Cardiac fibroblast (primary cell): ENCODE data around the gene GPR21.

Experiments
- DNase-seq, 2 donors: peaks; one replicate each; pipeline versions ENCODE4 v3.0.0 to v3.0.0-alpha.2; 2010; ENCODE audit warnings: low read depth in 2 of 2
- H3K4me3 ChIP-seq, 2 donors: replicated peaks in 1 of 2; 1 replicate in 1 of 2; 2 replicates in 1 of 2; pipeline ENCODE4 v1.5.1; 2011; ENCODE audit warnings: low read depth in 2 of 2, low read length in 2 of 2, mild to moderate bottlenecking in 2 of 2, moderate library complexity in 1 of 2
- TF ChIP-seq, protein P1 (sequence below): IDR thresholded peaks from one replicate; pipeline ENCODE4 v1.5.1; 2011; ENCODE audit warnings: low read depth, mild to moderate bottlenecking, low read length, inconsistent platforms

The GPR21 gene

DNA sequence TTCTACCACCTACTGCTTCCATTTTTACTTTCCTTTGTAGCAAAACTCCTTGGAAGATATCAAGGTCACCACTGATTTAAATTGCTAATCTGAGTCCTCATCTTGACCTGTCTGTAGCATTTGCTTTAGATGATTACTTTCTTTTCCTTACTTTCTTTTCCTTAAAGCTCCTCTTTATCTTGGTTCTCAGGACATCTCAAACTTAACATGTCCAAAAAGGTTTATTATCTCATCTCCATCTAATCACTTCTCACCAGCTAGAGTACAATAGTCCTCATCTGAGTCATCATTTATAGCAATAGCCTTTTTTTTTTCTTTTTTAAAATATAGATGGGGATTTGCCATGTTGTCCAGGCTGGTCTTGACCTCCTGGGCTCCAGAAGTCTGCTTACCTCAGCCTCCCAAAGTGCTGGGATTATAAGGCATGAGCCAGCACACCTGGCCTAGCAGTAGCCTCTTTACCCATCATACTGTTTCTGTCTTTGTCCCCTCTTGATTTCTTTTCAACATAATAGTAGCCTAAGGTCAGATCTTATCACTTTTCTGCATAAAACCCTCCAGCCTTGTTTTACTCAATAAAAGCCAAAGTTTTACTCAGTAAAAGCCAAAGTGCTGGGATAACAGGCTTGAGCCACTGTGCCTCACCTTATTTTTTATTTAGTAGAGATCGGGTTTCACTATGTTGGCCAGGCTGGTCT lies 32.9 kb upstream of the GPR21 start:
- no peak for DNase-seq
- no peak overlapping the region for H3K4me3 ChIP-seq
- TF ChIP-seq, protein P1, sequence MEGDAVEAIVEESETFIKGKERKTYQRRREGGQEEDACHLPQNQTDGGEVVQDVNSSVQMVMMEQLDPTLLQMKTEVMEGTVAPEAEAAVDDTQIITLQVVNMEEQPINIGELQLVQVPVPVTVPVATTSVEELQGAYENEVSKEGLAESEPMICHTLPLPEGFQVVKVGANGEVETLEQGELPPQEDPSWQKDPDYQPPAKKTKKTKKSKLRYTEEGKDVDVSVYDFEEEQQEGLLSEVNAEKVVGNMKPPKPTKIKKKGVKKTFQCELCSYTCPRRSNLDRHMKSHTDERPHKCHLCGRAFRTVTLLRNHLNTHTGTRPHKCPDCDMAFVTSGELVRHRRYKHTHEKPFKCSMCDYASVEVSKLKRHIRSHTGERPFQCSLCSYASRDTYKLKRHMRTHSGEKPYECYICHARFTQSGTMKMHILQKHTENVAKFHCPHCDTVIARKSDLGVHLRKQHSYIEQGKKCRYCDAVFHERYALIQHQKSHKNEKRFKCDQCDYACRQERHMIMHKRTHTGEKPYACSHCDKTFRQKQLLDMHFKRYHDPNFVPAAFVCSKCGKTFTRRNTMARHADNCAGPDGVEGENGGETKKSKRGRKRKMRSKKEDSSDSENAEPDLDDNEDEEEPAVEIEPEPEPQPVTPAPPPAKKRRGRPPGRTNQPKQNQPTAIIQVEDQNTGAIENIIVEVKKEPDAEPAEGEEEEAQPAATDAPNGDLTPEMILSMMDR: no peak

DNA sequence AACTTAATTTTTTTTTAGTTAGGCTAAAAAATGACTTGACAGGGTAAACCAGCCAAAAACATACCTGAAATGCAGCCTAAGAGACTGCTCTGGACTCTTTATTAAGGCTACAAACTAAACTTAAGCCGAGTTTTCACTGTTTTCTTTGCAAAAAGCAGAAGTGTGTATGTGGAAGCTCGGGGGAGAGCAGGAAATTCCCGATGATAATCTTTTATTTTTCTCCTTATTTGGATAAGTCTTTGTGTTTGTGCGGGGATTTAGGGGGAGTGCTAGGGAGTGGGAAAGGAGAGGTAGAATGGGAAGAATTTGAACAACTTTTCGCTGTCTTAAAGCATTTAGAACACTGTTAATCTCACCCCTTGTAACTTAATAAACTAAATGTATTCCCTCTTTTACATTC lies 30.7 kb upstream of the GPR21 start:
- DNase-seq: peak; percentile 60 to 72
- peak overlapping the region in 1 of 2 donors; percentile 15 for H3K4me3 ChIP-seq
- TF ChIP-seq, protein P1: no peak

DNA sequence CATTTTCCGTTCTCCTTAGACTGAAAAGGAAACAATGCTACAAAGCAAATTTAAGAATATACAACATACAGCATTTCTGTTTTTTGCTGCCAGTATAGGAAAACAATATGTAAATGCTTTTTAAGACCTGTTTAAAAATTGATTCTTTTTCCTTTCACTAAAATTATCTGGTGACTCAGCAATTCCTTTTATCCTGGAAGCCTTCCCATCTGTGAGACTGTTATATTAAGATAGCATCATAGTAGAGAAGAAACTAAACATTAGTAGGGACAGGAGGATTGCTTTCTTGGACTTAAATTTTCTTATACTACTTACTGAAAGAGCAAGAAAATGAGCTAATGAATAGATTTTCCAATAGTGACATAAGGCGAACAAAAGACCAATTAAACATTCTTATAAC lies 30.0 kb upstream of the GPR21 start:
- TF ChIP-seq, protein P1: no peak
- H3K4me3 ChIP-seq: no peak overlapping the region
- peak; percentile 48 to 59 for DNase-seq

DNA sequence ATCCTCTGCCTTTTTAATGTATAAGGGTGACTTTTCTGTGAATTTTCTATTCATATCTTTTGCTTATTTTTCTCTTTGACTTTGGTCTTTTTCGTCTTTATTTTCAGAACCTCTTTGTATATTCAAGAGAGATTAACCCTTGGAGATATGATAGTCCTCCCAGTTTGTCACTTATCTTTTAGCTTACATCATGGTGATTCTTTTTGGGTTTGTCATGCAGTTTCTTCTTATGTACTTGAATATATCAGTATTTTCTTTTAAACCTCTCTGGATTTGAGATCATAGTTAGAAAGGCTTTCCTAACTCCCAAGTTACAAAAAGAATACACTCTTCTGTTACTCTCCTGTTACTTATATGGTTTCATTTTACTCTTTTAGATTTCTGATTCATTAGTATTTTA lies 27.5 kb upstream of the GPR21 start:
- H3K4me3 ChIP-seq: no peak overlapping the region
- no peak for DNase-seq
- TF ChIP-seq, protein P1: no peak

DNA sequence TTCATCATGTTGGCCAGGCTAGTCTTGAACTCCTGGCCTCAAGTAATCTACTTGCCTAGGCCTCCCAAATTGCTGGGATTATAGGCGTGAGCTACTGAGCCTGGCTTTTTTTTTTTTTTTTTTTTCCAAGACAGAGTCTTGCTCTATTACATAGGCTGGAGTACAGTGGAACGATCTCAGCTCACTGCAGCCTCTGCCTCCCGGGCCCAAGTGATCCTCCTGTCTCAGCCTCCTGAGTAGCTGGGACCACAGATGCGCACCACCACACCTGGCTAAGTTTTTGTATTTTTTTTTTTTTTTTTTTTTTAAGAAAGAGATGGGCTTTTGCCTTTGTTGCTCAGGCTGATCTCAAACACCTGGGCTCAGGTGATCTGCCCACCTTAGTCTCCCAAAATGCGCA lies 26.2 kb upstream of the GPR21 start:
- TF ChIP-seq, protein P1: no peak
- DNase-seq: no peak

DNA sequence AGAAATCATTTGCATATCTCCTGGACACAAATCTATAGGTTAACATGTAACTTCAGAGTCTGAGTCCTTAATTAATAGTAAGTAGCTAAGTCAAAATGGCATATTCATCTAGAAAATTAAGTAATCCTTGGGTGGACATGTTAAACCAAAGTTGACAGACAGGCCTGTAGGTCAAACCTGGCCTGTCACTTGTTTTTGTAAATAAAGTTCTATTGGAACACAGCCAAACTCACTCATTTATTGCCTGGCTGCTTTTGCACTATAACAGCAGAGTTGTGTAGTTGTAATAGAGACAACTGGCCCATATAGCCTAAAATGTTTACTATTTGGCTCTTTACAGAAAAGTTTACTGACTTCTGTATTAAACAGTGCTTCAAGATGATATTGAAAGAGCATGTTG lies 24.6 kb upstream of the GPR21 start:
- no peak for DNase-seq
- TF ChIP-seq, protein P1: no peak
- no peak overlapping the region for H3K4me3 ChIP-seq

More for the DNA sequence above, 26.2 kb upstream of the GPR21 start:
- H3K4me3 ChIP-seq: no peak overlapping the region

DNA sequence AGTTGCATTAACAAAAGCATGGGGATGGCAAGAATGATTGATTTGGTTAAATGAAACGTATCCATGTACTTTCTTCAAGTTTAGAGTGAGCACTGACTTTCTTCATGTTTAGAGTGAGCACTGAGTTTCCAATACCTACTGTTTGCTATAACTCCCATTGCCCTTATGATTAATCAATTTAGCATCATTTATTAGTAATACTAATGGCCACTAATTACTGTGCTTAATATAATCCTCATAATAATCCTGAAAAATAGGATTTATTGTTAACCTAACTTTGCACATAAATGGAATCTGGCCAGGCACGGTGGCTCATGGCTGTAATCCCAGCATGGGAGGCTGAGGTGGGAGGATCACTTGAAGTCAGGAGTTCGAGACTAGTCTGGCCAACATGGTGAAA lies 22.1 kb upstream of the GPR21 start:
- H3K4me3 ChIP-seq: no peak overlapping the region
- TF ChIP-seq, protein P1: no peak
- no peak for DNase-seq
